Subcutaneous adipose tissue (tissue), 4 donors: ENCODE measurements around the gene ARHGEF10L. TPM values are rescaled to one million over a fixed set of nuclear protein-coding genes. Genes with fewer than 3 reads are reported as not detected.

Experiments
- CTCF ChIP-seq: fragments of 450-650 bp; IDR thresholded peaks from one replicate; pipeline ENCODE4 v1.5.1; 2016; ENCODE audit warnings: low read depth, mild to moderate bottlenecking, control low read depth, antibody characterized with exemption, moderate library complexity
- total RNA-seq, 4 donors: library from RNA; depleted of rRNA; stranded (reverse); fragments of >200 nt; gene quantifications; one replicate each; pipeline ENCODE4 v1.1.0, GENCODE V29; 2016

The ARHGEF10L gene
- total RNA-seq, 4 donors from 2014 or later = 19.1 to 54.6 (median 41.7) TPM

DNA sequence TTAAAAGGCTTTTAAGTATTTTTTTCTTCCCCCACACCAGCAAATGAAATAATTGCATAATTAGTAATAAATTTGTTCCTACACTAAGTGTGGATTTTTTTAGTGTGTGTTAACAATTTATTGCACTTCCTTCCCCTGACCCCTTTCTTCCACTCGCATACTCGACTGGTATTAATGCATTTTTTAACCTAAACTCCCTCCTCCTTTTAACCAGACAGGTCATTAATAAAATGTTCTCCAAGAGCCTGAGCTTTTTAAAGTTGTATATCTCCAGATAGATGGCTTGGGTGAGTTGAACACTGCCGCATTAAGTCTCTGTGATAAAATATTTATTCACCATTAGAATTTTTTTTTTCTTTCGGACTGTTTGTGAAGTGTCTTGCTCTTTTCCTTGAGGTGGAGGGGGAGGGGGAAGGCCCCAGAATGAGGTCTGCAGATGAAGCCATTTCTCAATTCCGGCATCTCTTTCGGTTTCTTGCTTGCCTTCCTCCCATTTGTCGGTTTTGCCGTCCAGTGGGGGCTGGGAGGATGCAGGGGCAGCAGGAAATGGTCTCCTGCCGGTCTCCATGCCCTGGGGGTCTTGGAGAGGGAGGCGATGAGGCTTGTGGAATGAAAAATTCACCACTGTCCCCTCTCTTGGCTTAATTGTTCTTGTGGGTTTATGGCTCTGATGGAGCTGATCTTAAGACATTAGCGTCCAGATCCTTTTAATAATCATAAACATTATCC lies 151.6 kb downstream of the ARHGEF10L start:
- no peak for TF ChIP-seq CTCF

DNA sequence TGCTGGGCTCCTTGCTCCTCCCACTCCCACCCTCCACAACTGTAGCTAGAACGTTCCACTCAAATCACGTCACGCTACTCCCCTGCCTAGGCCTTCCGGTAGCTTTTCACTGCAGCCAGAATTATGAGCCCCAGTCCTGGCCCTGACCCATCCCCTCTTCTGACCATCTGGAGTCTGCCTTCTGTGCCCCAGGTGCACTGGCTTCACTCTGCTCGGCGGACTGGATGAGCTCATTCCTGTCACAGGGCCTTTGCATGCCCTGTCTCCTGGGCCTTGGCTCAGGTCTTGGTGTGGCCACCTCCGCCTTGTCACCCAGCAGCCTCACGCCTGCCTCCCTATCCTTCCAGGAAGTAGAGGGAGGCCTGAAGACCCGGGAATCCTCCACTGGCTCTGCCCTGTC lies 153.1 kb downstream of the ARHGEF10L start:
- TF ChIP-seq CTCF = no peak

DNA sequence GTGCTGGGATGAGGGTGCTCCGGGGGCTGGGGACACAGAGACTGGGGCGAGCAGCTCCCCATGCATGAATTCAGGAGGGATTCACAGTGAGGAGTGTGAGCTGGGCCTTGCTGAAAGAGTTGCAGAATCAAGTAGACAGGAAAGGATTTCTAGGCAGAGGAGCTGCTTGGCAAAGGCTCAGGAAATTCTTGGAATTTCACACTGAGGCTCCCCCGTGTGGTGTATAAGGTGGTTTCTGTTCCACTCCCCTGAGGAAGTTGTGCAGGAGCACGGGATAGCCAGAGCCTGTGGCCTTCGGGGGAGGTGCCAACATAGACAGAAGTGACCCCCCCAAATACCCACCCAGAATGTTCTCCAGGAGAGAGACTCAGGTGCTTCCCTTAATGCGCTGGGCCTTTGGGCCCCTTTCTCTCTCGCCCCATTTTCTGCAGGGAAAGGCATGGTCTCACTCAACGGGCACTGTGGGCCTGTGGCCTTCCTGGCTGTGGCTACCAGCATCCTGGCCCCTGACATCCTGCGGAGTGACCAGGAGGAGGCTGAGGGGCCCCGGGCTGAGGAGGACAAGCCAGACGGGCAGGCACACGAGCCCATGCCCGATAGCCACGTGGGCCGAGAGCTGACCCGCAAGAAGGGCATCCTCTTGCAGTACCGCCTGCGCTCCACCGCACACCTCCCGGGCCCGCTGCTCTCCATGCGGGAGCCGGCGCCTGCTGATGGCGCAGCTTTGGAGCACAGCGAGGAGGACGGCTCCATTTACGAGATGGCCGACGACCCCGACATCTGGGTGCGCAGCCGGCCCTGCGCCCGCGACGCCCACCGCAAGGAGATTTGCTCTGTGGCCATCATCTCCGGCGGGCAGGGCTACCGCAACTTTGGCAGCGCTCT lies 157.2 kb downstream of the ARHGEF10L start:
- no peak for TF ChIP-seq CTCF

GRCh38 chr1:17697458-17697857 lies 158.0 kb downstream of the ARHGEF10L start:
- TF ChIP-seq CTCF = no peak

- no peak for TF ChIP-seq CTCF
Measured at GRCh38 chr1:17699581-17699980, 160.1 kb downstream of the ARHGEF10L start.

DNA sequence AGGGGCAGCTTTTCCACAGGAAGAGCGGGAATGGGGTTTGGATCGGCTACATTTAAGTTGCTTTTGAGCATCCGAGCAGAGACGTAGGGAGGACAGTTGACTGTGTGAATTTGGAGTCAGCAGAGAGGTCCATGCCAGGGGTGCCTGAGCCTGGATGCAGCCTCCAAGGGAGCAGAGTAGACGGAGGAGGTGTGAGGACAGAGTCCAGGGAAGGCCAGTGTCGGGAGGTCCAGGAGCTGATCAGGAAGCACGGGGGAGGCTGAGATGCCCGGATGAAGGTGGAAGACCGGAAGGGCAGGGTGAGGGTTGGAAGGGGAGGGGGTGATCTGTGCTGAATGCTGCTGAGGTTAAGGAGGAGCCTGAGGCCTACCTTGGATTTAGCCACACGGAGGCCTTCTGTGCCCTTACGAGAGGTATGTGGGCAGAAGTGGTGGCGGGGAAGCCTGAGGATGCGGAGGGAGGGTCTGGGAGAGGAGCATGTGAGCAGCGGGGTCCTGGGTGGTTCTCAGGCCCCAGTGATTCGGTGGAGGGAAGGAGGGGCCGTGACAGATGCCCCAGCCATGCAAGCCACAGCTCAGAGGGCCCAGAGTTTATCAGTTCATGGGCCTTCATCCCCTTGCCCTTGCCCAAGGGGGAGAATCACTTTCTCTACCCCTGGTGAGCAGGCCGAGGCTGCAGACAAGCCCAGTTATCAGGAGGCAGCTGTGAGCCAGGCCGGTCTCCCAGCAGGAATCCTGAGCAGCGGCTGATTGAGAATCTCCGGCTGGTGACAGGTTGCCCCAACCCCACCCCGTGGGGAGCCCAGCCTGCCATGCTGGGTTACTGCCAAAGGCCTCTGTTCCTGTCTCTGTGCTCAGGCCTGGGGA lies 161.7 kb downstream of the ARHGEF10L start:
- no peak for TF ChIP-seq CTCF

GRCh38 chr1:17704176-17704575 lies 164.7 kb downstream of the ARHGEF10L start:
- TF ChIP-seq CTCF = no peak
